HepG2 (cell line): ENCODE results near the gene RLF. TPM values are rescaled to one million over a fixed set of nuclear protein-coding genes. Genes with fewer than 3 reads are reported as not detected.
A peak's percentile ranks its signal among the peaks of the same experiment; 100 is the strongest.

Experiments used
- ARNT2 ChIP-seq: sonication (generic); formaldehyde crosslinking; IDR thresholded peaks from 2 replicates; pipeline ENCODE4 v1.8.0; 2022; ENCODE audit warnings: mild to moderate bottlenecking, low read depth, missing genetic modification reagents, moderate library complexity
- GATAD2A ChIP-seq: IDR thresholded peaks from 2 replicates; pipeline ENCODE4 v1.6.1; 2016
- HIVEP1 ChIP-seq: sonication (generic); formaldehyde crosslinking; IDR thresholded peaks from 2 replicates; pipeline ENCODE4 v1.4.0; 2020; ENCODE audit warnings: mild to moderate bottlenecking, missing genetic modification reagents
- NR1H2 ChIP-seq: sonication (generic); formaldehyde crosslinking; IDR thresholded peaks from 2 replicates; pipeline ENCODE4 v1.8.1; 2022; ENCODE audit warnings: low read depth, missing genetic modification reagents, borderline replicate concordance
- PITX1 ChIP-seq: sonication (generic); formaldehyde crosslinking; IDR thresholded peaks from 2 replicates; pipeline ENCODE4 v1.5.1; 2020; ENCODE audit warnings: mild to moderate bottlenecking, missing genetic modification reagents
- POGK ChIP-seq: sonication (generic); formaldehyde crosslinking; conservative IDR thresholded peaks from 2 replicates; pipeline ENCODE4 v1.8.0; 2022; ENCODE audit warnings: mild to moderate bottlenecking, moderate library complexity, missing genetic modification reagents
- SMAD1 ChIP-seq: sonication (generic); formaldehyde crosslinking; IDR thresholded peaks from 2 replicates; pipeline ENCODE4 v1.4.0; 2020; ENCODE audit warnings: missing genetic modification reagents, low read depth, mild to moderate bottlenecking, borderline replicate concordance
- ZNF20 ChIP-seq: sonication (generic); formaldehyde crosslinking; IDR thresholded peaks from 2 replicates; pipeline ENCODE4 v1.4.0; 2020; ENCODE audit warnings: mild to moderate bottlenecking, moderate library complexity, missing genetic modification reagents
- ZNF350 ChIP-seq: sonication (generic); formaldehyde crosslinking; IDR thresholded peaks from 2 replicates; pipeline ENCODE4 v1.4.0; 2020; ENCODE audit warnings: mild to moderate bottlenecking, low read depth, missing genetic modification reagents, borderline replicate concordance
- ZNF816 ChIP-seq: sonication (generic); formaldehyde crosslinking; IDR thresholded peaks from 2 replicates; pipeline ENCODE4 v1.8.0; 2022; ENCODE audit warnings: missing genetic modification reagents, mild to moderate bottlenecking, borderline replicate concordance
- polyA plus RNA-seq, 8 experiments: library from polyadenylated mRNA; depleted of rRNA in 3 of 8; stranded (reverse) in 7 of 8; unstranded in 1 of 8; fragments of >200 nt; fragmentation: Illumina TruSeq in 4 of 8; extraction: Trizol in 4 of 8; gene quantifications; 2 replicates each; pipeline versions ENCODE4 v1.2.1 to v1.2.3, GENCODE V29; 2011 to 2016; ENCODE audit warnings: low read depth in 4 of 8, missing spikeins in 1 of 8, mixed read lengths in 1 of 8; ENCODE audit not compliant: insufficient read depth in 1 of 8
- total RNA-seq, 5 experiments: library from RNA; depleted of rRNA; stranded (reverse); fragments of >200 nt; fragmentation: Illumina TruSeq; extraction: Trizol; gene quantifications; 2 replicates each; pipeline ENCODE4 v1.2.3, GENCODE V29; 2016; ENCODE audit warnings: low read depth in 1 of 5
- TF ChIP-seq, protein P1 (sequence below): sonication (generic); formaldehyde crosslinking; IDR thresholded peaks from 2 replicates; pipeline ENCODE4 v1.8.0; 2023; ENCODE audit warnings: mild to moderate bottlenecking, missing genetic modification reagents
- TF ChIP-seq, protein P2 (sequence below): sonication (generic); formaldehyde crosslinking; IDR thresholded peaks from 2 replicates; pipeline ENCODE4 v1.8.0; 2022; ENCODE audit warnings: missing genetic modification reagents, mild to moderate bottlenecking, inconsistent platforms, borderline replicate concordance
- TF ChIP-seq, protein P3 (sequence below): sonication (generic); formaldehyde crosslinking; IDR thresholded peaks from 2 replicates; pipeline ENCODE4 v1.4.0; 2020; ENCODE audit warnings: low read depth, missing genetic modification reagents
- TF ChIP-seq, protein P4 (sequence below): sonication (generic); formaldehyde crosslinking; IDR thresholded peaks from 2 replicates; pipeline ENCODE4 v1.8.1; 2022; ENCODE audit warnings: low read depth, mild to moderate bottlenecking, missing genetic modification reagents

Gene RLF
- total and polyA plus RNA-seq, 2 of the 13 experiments (the other 11 are each of a cell fraction or from before 2014, with no cell fraction given) = 9.0 to 15.7 TPM

- TF ChIP-seq, protein P1, sequence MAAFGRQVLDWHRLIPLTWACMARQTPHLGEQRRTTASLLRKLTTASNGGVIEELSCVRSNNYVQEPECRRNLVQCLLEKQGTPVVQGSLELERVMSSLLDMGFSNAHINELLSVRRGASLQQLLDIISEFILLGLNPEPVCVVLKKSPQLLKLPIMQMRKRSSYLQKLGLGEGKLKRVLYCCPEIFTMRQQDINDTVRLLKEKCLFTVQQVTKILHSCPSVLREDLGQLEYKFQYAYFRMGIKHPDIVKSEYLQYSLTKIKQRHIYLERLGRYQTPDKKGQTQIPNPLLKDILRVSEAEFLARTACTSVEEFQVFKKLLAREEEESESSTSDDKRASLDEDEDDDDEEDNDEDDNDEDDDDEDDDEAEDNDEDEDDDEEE = peak; percentile 66; the same call in 1 of the 2 replicates
- TF ChIP-seq HIVEP1 (CRISPR knock-in tag) = peak; percentile 90; the same call in 1 of the 2 replicates
- TF ChIP-seq, protein P2, sequence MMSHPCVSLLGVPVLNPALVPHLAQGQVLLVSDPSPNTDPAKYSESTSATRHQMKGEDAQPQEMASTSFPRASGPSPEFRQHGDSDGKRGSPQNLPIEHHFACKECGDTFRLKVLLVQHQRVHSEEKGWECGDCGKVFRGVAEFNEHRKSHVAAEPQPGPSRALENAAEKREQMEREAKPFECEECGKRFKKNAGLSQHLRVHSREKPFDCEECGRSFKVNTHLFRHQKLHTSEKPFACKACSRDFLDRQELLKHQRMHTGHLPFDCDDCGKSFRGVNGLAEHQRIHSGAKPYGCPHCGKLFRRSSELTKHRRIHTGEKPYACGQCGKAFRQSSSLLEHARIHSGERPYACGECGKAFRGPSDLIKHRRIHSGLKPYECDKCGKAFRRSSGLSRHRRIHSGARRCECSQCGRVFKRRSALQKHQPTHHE (CRISPR knock-in tag) = peak; percentile 90
- peak; percentile 86; the same call in 1 of the 2 replicates for TF ChIP-seq ARNT2 (CRISPR knock-in tag)
- 0 out of 2 replicates have a peak, but pooled peaks have one; percentile 83 for TF ChIP-seq ZNF816 (CRISPR knock-in tag)
- peak; percentile 86 for TF ChIP-seq SMAD1 (CRISPR knock-in tag)
- TF ChIP-seq ZNF350 (CRISPR knock-in tag) = peak; percentile 95
- peak; percentile 85 for TF ChIP-seq POGK (CRISPR knock-in tag)
- TF ChIP-seq PITX1 (CRISPR knock-in tag) = peak; percentile 33; the same call in 1 of the 2 replicates
- TF ChIP-seq, protein P3, sequence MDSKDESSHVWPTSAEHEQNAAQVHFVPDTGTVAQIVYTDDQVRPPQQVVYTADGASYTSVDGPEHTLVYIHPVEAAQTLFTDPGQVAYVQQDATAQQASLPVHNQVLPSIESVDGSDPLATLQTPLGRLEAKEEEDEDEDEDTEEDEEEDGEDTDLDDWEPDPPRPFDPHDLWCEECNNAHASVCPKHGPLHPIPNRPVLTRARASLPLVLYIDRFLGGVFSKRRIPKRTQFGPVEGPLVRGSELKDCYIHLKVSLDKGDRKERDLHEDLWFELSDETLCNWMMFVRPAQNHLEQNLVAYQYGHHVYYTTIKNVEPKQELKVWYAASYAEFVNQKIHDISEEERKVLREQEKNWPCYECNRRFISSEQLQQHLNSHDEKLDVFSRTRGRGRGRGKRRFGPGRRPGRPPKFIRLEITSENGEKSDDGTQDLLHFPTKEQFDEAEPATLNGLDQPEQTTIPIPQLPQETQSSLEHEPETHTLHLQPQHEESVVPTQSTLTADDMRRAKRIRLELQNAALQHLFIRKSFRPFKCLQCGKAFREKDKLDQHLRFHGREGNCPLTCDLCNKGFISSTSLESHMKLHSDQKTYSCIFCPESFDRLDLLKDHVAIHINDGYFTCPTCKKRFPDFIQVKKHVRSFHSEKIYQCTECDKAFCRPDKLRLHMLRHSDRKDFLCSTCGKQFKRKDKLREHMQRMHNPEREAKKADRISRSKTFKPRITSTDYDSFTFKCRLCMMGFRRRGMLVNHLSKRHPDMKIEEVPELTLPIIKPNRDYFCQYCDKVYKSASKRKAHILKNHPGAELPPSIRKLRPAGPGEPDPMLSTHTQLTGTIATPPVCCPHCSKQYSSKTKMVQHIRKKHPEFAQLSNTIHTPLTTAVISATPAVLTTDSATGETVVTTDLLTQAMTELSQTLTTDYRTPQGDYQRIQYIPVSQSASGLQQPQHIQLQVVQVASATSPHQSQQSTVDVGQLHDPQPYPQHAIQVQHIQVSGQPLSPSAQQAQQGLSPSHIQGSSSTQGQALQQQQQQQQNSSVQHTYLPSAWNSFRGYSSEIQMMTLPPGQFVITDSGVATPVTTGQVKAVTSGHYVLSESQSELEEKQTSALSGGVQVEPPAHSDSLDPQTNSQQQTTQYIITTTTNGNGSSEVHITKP (CRISPR knock-in tag) = peak; percentile 55; the same call in 1 of the 2 replicates
- TF ChIP-seq ZNF20 (CRISPR knock-in tag) = no peak
- TF ChIP-seq NR1H2 (CRISPR knock-in tag) = peak; percentile 78
- TF ChIP-seq GATAD2A (CRISPR knock-in tag) = peak; percentile 80
- TF ChIP-seq, protein P4, sequence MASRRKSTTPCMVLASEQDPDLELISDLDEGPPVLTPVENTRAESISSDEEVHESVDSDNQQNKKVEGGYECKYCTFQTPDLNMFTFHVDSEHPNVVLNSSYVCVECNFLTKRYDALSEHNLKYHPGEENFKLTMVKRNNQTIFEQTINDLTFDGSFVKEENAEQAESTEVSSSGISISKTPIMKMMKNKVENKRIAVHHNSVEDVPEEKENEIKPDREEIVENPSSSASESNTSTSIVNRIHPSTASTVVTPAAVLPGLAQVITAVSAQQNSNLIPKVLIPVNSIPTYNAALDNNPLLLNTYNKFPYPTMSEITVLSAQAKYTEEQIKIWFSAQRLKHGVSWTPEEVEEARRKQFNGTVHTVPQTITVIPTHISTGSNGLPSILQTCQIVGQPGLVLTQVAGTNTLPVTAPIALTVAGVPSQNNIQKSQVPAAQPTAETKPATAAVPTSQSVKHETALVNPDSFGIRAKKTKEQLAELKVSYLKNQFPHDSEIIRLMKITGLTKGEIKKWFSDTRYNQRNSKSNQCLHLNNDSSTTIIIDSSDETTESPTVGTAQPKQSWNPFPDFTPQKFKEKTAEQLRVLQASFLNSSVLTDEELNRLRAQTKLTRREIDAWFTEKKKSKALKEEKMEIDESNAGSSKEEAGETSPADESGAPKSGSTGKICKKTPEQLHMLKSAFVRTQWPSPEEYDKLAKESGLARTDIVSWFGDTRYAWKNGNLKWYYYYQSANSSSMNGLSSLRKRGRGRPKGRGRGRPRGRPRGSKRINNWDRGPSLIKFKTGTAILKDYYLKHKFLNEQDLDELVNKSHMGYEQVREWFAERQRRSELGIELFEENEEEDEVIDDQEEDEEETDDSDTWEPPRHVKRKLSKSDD (CRISPR knock-in tag) = no peak
Observed at GRCh38 chr1:40257688-40258444, 96.7 kb downstream of the RLF start, which contains the start of gene ZMPSTE24 (continued).
